AG10803 (cell line): ENCODE results near the gene C10orf90.

ENCODE experiments used
- DNase-seq: peaks from one replicate; pipeline ENCODE4 v3.0.0; 2010; ENCODE audit warnings: low read depth
- H3K4me3 ChIP-seq: 2 replicates; pipeline ENCODE4 v1.5.1; 2011; ENCODE audit warnings: mild to moderate bottlenecking, low read length, control low read depth
- CTCF ChIP-seq: conservative IDR thresholded peaks from 2 replicates; pipeline ENCODE4 v1.5.1; 2011; ENCODE audit warnings: mild to moderate bottlenecking, low read length, control low read depth, inconsistent platforms

Gene C10orf90

GRCh38 chr10:126459878-126460481 is 210.5 kb downstream of the C10orf90 start:
- no peak for TF ChIP-seq CTCF
- DNase-seq, result peak; percentile 88
- H3K4me3 ChIP-seq, result no peak overlapping the region

GRCh38 chr10:126459032-126459831 is 211.3 kb downstream of the C10orf90 start:
- no peak overlapping the region for H3K4me3 ChIP-seq
- peak; percentile 70 for DNase-seq
- peak; percentile 43 for TF ChIP-seq CTCF

GRCh38 chr10:126458466-126458865 is 212.0 kb downstream of the C10orf90 start:
- H3K4me3 ChIP-seq, result no peak overlapping the region
- TF ChIP-seq CTCF, result no peak
- DNase-seq, result peak; percentile 57

GRCh38 chr10:126456632-126457031 is 213.9 kb downstream of the C10orf90 start:
- TF ChIP-seq CTCF, result no peak
- no peak overlapping the region for H3K4me3 ChIP-seq
- no peak for DNase-seq

GRCh38 chr10:126455766-126456405 is 214.6 kb downstream of the C10orf90 start:
- no peak overlapping the region for H3K4me3 ChIP-seq
- no peak for TF ChIP-seq CTCF
- peak; percentile 41 for DNase-seq

- H3K4me3 ChIP-seq, result no peak overlapping the region
- DNase-seq, result no peak
- TF ChIP-seq CTCF, result no peak
These were observed 215.3 kb downstream of the C10orf90 start for GRCh38 chr10:126455036-126455765.
